H1 (cell line): ENCODE results near the gene CEACAM5. TPM values are rescaled to one million over a fixed set of nuclear protein-coding genes. Genes with fewer than 3 reads are reported as not detected.

ENCODE experiments used
- CTCF ChIA-PET: fragments of 300-600 bp; sonication (Branson Sonifier 250); formaldehyde crosslinking; loops from one replicate; lab custom pipeline; 2021; ENCODE audit not compliant: partially characterized antibody; lab: Charles Lee
- POLR2A ChIA-PET: fragments of 300-600 bp; sonication (Branson Sonifier 250); formaldehyde crosslinking; loops from one replicate; lab custom pipeline; 2021; ENCODE audit warnings: inconsistent platforms; ENCODE audit not compliant: partially characterized antibody; lab: Charles Lee
- DNase-seq, 2 experiments: peaks; one replicate each; pipeline versions ENCODE4 v3.0.0 to v3.0.0-alpha.2; 2010 to 2022; ENCODE audit warnings: low spot score in 2 of 2, low read depth in 1 of 2, mixed read lengths in 1 of 2
- FAIRE-seq: peaks from 2 replicates; lab custom pipeline; 2011; peaks lifted over from hg19 to GRCh38; lab: Jason Lieb, UNC
- H2AFZ ChIP-seq: 2 replicates; pipeline ENCODE4 v1.8.1; 2012; ENCODE audit warnings: low read length, inconsistent platforms
- H2AK5ac ChIP-seq: 2 replicates; pipeline ENCODE4 v1.6.1; 2013; ENCODE audit warnings: low read depth, low read length
- H2BK120ac ChIP-seq: replicated peaks from 2 replicates; pipeline ENCODE3; 2013; ENCODE audit warnings: low read depth, low read length, inconsistent platforms
- H2BK12ac ChIP-seq: 2 replicates; pipeline ENCODE4 v1.6.1; 2013; ENCODE audit warnings: low read depth, low read length
- H2BK15ac ChIP-seq: 2 replicates; pipeline ENCODE4 v1.6.1; 2013; ENCODE audit warnings: low read length
- H2BK20ac ChIP-seq: 2 replicates; pipeline ENCODE4 v1.6.1; 2013; ENCODE audit warnings: low read length
- H2BK5ac ChIP-seq: 2 replicates; pipeline ENCODE4 v1.6.1; 2013; ENCODE audit warnings: low read depth, low read length
- H3K14ac ChIP-seq: 2 replicates; pipeline ENCODE4 v1.6.1; 2013; ENCODE audit warnings: inconsistent platforms; ENCODE audit not compliant: insufficient read length
- H3K18ac ChIP-seq: 2 replicates; pipeline ENCODE4 v1.6.1; 2013; ENCODE audit warnings: low read length; ENCODE audit errors: extremely low read depth
- H3K23ac ChIP-seq: 2 replicates; pipeline ENCODE4 v1.6.1; 2013; ENCODE audit warnings: inconsistent platforms; ENCODE audit not compliant: insufficient read length
- H3K23me2 ChIP-seq: 2 replicates; pipeline ENCODE4 v1.6.1; 2013; ENCODE audit warnings: low read depth, low read length
- H3K27ac ChIP-seq: 2 replicates; pipeline ENCODE4 v1.6.1; 2011; ENCODE audit warnings: low read depth, low read length, inconsistent platforms
- H3K27me3 ChIP-seq, 4 experiments: replicated peaks in 1 of 4; 1 replicate in 1 of 4; 2 replicates in 3 of 4; pipeline versions ENCODE4 v1.6.1 to v1.8.1; 2011 to 2013; ENCODE audit warnings: low read length in 3 of 4, mild to moderate bottlenecking in 3 of 4, inconsistent platforms in 2 of 4, mixed read lengths in 2 of 4, moderate library complexity in 1 of 4; ENCODE audit not compliant: control insufficient read depth in 3 of 4, insufficient read depth in 3 of 4; ENCODE audit errors: extremely low read depth in 1 of 4
- H3K36me3 ChIP-seq, 4 experiments: 2 replicates each; pipeline versions ENCODE4 v1.6.1 to v1.8.1; 2011 to 2013; ENCODE audit warnings: mild to moderate bottlenecking in 4 of 4, low read length in 3 of 4, moderate library complexity in 2 of 4, control low read depth in 1 of 4, inconsistent platforms in 1 of 4; ENCODE audit not compliant: insufficient read depth in 4 of 4, control insufficient read depth in 2 of 4
- H3K4ac ChIP-seq: replicated peaks from 2 replicates; pipeline ENCODE3; 2013; ENCODE audit warnings: low read length, low read depth, mixed read lengths, inconsistent platforms; ENCODE audit not compliant: insufficient read length
- H3K4me1 ChIP-seq, 4 experiments: replicated peaks in 1 of 4; 1 replicate in 1 of 4; 2 replicates in 3 of 4; pipeline versions ENCODE4 v1.6.1 to v1.8.1; 2011 to 2013; ENCODE audit warnings: low read length in 3 of 4, inconsistent platforms in 2 of 4, mixed read lengths in 1 of 4; ENCODE audit not compliant: insufficient read depth in 4 of 4, control insufficient read depth in 3 of 4
- H3K4me2 ChIP-seq, 2 experiments: 2 replicates each; pipeline versions ENCODE4 v1.6.1 to v1.8.1; 2011 to 2013; ENCODE audit warnings: low read depth in 2 of 2, low read length in 2 of 2, control low read depth in 1 of 2, inconsistent platforms in 1 of 2, mild to moderate bottlenecking in 1 of 2; ENCODE audit not compliant: insufficient read depth in 1 of 2
- H3K4me3 ChIP-seq, 4 experiments: fragments of 200-600, 300-600 bp in 1 of 4; sonication (generic), shearing (Covaris generic), sonication (Bioruptor Twin) in 1 of 4; 2 replicates each; pipeline versions ENCODE4 v1.5.1 to v1.8.1; 2011 to 2016; ENCODE audit warnings: low read length in 4 of 4, low read depth in 3 of 4, control low read depth in 2 of 4, inconsistent platforms in 2 of 4, mild to moderate bottlenecking in 2 of 4, mixed read lengths in 1 of 4, moderate library complexity in 1 of 4; ENCODE audit not compliant: insufficient read depth in 2 of 4; ENCODE audit errors: extremely low read depth in 1 of 4
- H3K56ac ChIP-seq: replicated peaks from 2 replicates; pipeline ENCODE3; 2013; ENCODE audit warnings: low read depth, mild to moderate bottlenecking, mixed read lengths, low read length, inconsistent platforms; ENCODE audit not compliant: insufficient read length
- H3K79me1 ChIP-seq: 2 replicates; pipeline ENCODE4 v1.6.1; 2013; ENCODE audit warnings: low read depth, low read length, control low read depth
- H3K79me2 ChIP-seq, 2 experiments: 2 replicates each; pipeline versions ENCODE4 v1.6.1 to v1.8.1; 2012 to 2013; ENCODE audit warnings: low read length in 2 of 2, mild to moderate bottlenecking in 2 of 2, inconsistent platforms in 1 of 2; ENCODE audit not compliant: insufficient read depth in 2 of 2, control insufficient read depth in 1 of 2
- H3K9ac ChIP-seq, 4 experiments: replicated peaks in 1 of 4; 1 replicate in 1 of 4; 2 replicates in 3 of 4; pipeline versions ENCODE4 v1.6.1 to v1.8.1; 2011 to 2013; ENCODE audit warnings: low read depth in 3 of 4, low read length in 3 of 4, control low read depth in 2 of 4, mild to moderate bottlenecking in 2 of 4, moderate library complexity in 2 of 4, inconsistent platforms in 1 of 4; ENCODE audit errors: extremely low read depth in 1 of 4
- H3K9me3 ChIP-seq, 2 experiments: 2 replicates each; pipeline versions ENCODE4 v1.6.1 to v1.8.1; 2012 to 2013; ENCODE audit warnings: mild to moderate bottlenecking in 2 of 2, moderate library complexity in 2 of 2, control low read depth in 1 of 2, inconsistent platforms in 1 of 2, low read depth in 1 of 2, low read length in 1 of 2, mixed read lengths in 1 of 2; ENCODE audit not compliant: insufficient read depth in 2 of 2
- H4K20me1 ChIP-seq, 2 experiments: replicated peaks in 1 of 2; 2 replicates each; pipeline versions ENCODE3 to v1.8.1; 2011 to 2013; ENCODE audit warnings: inconsistent platforms in 2 of 2, low read length in 2 of 2, mild to moderate bottlenecking in 1 of 2; ENCODE audit not compliant: insufficient read depth in 2 of 2, control insufficient read depth in 1 of 2
- H4K5ac ChIP-seq: 2 replicates; pipeline ENCODE4 v1.6.1; 2013; ENCODE audit warnings: low read length, low read depth, mixed read lengths, inconsistent platforms; ENCODE audit not compliant: insufficient read length
- H4K8ac ChIP-seq: 2 replicates; pipeline ENCODE4 v1.8.0; 2013; ENCODE audit warnings: mild to moderate bottlenecking, moderate library complexity, low read length, inconsistent platforms; ENCODE audit not compliant: insufficient read depth; ENCODE audit errors: extremely low read depth
- H4K91ac ChIP-seq: replicated peaks from 2 replicates; pipeline ENCODE3; 2013; ENCODE audit warnings: low read length, mixed read lengths, inconsistent platforms; ENCODE audit not compliant: insufficient read length
- ASH2L ChIP-seq: fragments of 200-600, 300-600 bp; sonication (generic); IDR thresholded peaks from one replicate; pipeline ENCODE4 v1.7.1; 2017; ENCODE audit warnings: low read length
- CBX8 ChIP-seq: fragments of 300-800, 300-1000 bp; sonication (generic); IDR thresholded peaks from 2 replicates; pipeline ENCODE4 v1.7.1; 2016; ENCODE audit warnings: low read depth, low read length, borderline replicate concordance
- CHD1 ChIP-seq: IDR thresholded peaks from 2 replicates; pipeline ENCODE4 v1.6.1; 2012; ENCODE audit warnings: low read depth, low read length, improper control_type of control experiment
- KDM1A ChIP-seq: fragments of 200-600, 300-600 bp; sonication (generic); IDR thresholded peaks from 2 replicates; pipeline ENCODE4 v1.7.1; 2016; ENCODE audit warnings: mild to moderate bottlenecking, low read length, borderline replicate concordance
- POLR2AphosphoS5 ChIP-seq: IDR thresholded peaks from 2 replicates; pipeline ENCODE4 v1.6.1; 2011; ENCODE audit warnings: low read depth, low read length
- SIN3A ChIP-seq, 2 experiments: IDR thresholded peaks in 1 of 2; conservative IDR thresholded peaks in 1 of 2; 2 replicates each; pipeline ENCODE4 v1.6.1; 2011 to 2012; ENCODE audit warnings: low read length in 2 of 2, improper control_type of control experiment in 1 of 2, low read depth in 1 of 2, mild to moderate bottlenecking in 1 of 2
- TAF7 ChIP-seq: optimal IDR thresholded peaks from 2 replicates; pipeline ENCODE3; 2011; ENCODE audit warnings: low read depth, mild to moderate bottlenecking, inconsistent platforms, low read length, moderate library complexity, borderline replicate concordance
- WGBS, 2 experiments: shearing (Covaris generic) in 1 of 2; methylation state at CpG; one replicate each; pipeline versions ENCODE4 v1.1.6 to v1.1.7; 2013 to 2015; ENCODE audit warnings: low lambda C conversion rate in 2 of 2, mixed read lengths in 2 of 2, inconsistent platforms in 1 of 2, low coverage in 1 of 2, missing lambda C conversion rate in 1 of 2; ENCODE audit not compliant: insufficient replicate concordance in 2 of 2, insufficient coverage in 1 of 2, insufficient read length in 1 of 2; ENCODE audit errors: extremely low coverage in 1 of 2, missing lambda C conversion rate in 1 of 2; 5-methylcytosine and 5-hydroxymethylcytosine counted together
- polyA plus RNA-seq, 7 experiments: library from polyadenylated mRNA; depleted of rRNA in 3 of 7; stranded (reverse) in 5 of 7; unstranded in 2 of 7; fragments of >200 nt in 5 of 7; fragments of 200-250 nt in 2 of 7; gene quantifications; 1 replicate in 5 of 7; 2 replicates in 1 of 7; 4 replicates in 1 of 7; pipeline versions ENCODE4 v1.2.1 to v1.2.3, GENCODE V29; 2011 to 2013; ENCODE audit warnings: missing spikeins in 2 of 7, mixed read lengths in 2 of 7
- total RNA-seq: library from RNA; stranded (reverse); fragmentation: NEBNext Ultra II Directional; extraction: Animal tissue kit (Norgen Biotek cat#: 25700); gene quantifications from 2 replicates; pipeline ENCODE4 v1.2.1, GENCODE V29; 2021
- TF ChIP-seq, protein P1 (sequence below), 3 experiments: IDR thresholded peaks; 1 replicate in 2 of 3; 2 replicates in 1 of 3; pipeline versions ENCODE4 v1.5.1 to v1.6.1; 2011; ENCODE audit warnings: low read length in 3 of 3, mild to moderate bottlenecking in 3 of 3, inconsistent platforms in 2 of 3, low read depth in 1 of 3, moderate library complexity in 1 of 3; ENCODE audit not compliant: insufficient read depth in 1 of 3; ENCODE audit errors: control extremely low read depth in 1 of 3
- TF ChIP-seq, protein P2 (sequence below): IDR thresholded peaks from 2 replicates; pipeline ENCODE4 v1.6.1; 2012; ENCODE audit warnings: inconsistent platforms

CEACAM5 gene
- total and polyA plus RNA-seq, 2 of the 8 experiments (the other 6 are each of a cell fraction or from before 2014, with no cell fraction given), result not detected

GRCh38 chr19:41767115-41767514 lies 58.7 kb downstream of the CEACAM5 start:
- Histone ChIP-seq H2BK120ac (no peak overlapping the region), H3K4me2 (no peak overlapping the region), H3K23me2 (no peaks in the 10 kb centered on the region), H2BK20ac (no peak overlapping the region), H4K20me1 (no peaks in the 10 kb centered on the region), H3K27me3 (peaks cover 0 to 1% (median 0%) of the 10 kb centered on the region in 4 experiments; a peak in 1 of 7 replicates), H3K79me1 (no peaks in the 10 kb centered on the region), H4K8ac (no peak overlapping the region), H2AK5ac (no peak overlapping the region), H3K27ac (no peak overlapping the region), H2BK5ac (no peak overlapping the region)
- POLR2A ChIA-PET, result no interaction called here
- no peak for FAIRE-seq
- TF ChIP-seq ASH2L, result no peak
- TF ChIP-seq POLR2AphosphoS5, result no peak
- TF ChIP-seq, protein P1, sequence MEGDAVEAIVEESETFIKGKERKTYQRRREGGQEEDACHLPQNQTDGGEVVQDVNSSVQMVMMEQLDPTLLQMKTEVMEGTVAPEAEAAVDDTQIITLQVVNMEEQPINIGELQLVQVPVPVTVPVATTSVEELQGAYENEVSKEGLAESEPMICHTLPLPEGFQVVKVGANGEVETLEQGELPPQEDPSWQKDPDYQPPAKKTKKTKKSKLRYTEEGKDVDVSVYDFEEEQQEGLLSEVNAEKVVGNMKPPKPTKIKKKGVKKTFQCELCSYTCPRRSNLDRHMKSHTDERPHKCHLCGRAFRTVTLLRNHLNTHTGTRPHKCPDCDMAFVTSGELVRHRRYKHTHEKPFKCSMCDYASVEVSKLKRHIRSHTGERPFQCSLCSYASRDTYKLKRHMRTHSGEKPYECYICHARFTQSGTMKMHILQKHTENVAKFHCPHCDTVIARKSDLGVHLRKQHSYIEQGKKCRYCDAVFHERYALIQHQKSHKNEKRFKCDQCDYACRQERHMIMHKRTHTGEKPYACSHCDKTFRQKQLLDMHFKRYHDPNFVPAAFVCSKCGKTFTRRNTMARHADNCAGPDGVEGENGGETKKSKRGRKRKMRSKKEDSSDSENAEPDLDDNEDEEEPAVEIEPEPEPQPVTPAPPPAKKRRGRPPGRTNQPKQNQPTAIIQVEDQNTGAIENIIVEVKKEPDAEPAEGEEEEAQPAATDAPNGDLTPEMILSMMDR (IDR thresholded peaks at IDR 0.05; ENCODE audit: control extremely low read depth in 1 of 3, insufficient read depth in 1 of 3, low read depth in 1 of 3, low read length in 3 of 3), result no peak
- no peak for TF ChIP-seq CHD1
- TF ChIP-seq, protein P2, sequence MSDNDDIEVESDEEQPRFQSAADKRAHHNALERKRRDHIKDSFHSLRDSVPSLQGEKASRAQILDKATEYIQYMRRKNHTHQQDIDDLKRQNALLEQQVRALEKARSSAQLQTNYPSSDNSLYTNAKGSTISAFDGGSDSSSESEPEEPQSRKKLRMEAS, result no peak
- no peak for TF ChIP-seq KDM1A
- TF ChIP-seq SIN3A (conservative IDR thresholded peaks at IDR 0.05 in 1 of 2, IDR thresholded peaks at IDR 0.05 in 1 of 2; ENCODE audit: low read depth in 1 of 2, low read length in 2 of 2), result no peak
- TF ChIP-seq CBX8, result no peak
- no peak for TF ChIP-seq TAF7
- TF ChIP-seq, all 59 proteins: peak for 0
- Histone ChIP-seq H3K79me2 (no peaks in the 10 kb centered on the region), H3K9me3 (peaks cover 52 to 65% of the 10 kb centered on the region in 2 experiments), H3K9ac (no peak overlapping the region), H3K23ac (no peak overlapping the region), H3K14ac (no peak overlapping the region), H3K56ac (no peak overlapping the region), H3K18ac (no peak overlapping the region), H2BK15ac (no peak overlapping the region), H3K4me1 (no peaks in the 10 kb centered on the region), H3K36me3 (no peaks in the 10 kb centered on the region), H4K5ac (no peak overlapping the region), H2AFZ (no peak overlapping the region), H4K91ac (no peak overlapping the region), H3K4me3 (no peak overlapping the region), H3K4ac (no peak overlapping the region), H2BK12ac (no peak overlapping the region)
- 80% methylated on average over 2 of the region's 2 CpGs; no CpG with 5 or more reads in 1 of the 2 experiments for WGBS, 2 experiments
- no peak for DNase-seq
- CTCF ChIA-PET, result interaction anchor here (0.8 to 1.3 kb wide), 2 partner anchors 13 to 19 kb away, joined by 4 to 11 read pairs; no protein-coding TSS in a partner anchor
